ENCODE measurements around the gene PEX10. TPM values are rescaled to one million over a fixed set of nuclear protein-coding genes. Genes with fewer than 3 reads are reported as not detected.

PEX10 gene
- total RNA-seq, 2 donors from 2014 or later = 18.1 to 26.5 TPM

GRCh38 chr1:2427976-2428375, 15.6 kb upstream of the PEX10 start:
- no peak for ATAC-seq
- Histone ChIP-seq H3K27me3 (no peaks in the 10 kb centered on the region), H3K36me3 (replicated peaks in 1 of 2; ENCODE audit: insufficient read depth in 1 of 2, low read depth in 2 of 2) (no peaks in the 10 kb centered on the region), H3K4me1 (no peaks in the 10 kb centered on the region), H3K9me3 (peaks cover 0 to 7% (median 0%) of the 10 kb centered on the region in 3 donors), H3K4me3 (no peak overlapping the region), H3K27ac (no peak overlapping the region)
- intact Hi-C loops (cut with DNase I) = no loop called here
- DNase-seq = no peak
- no peak for TF ChIP-seq CTCF (IDR thresholded peaks at IDR 0.05)
- no peak for TF ChIP-seq POLR2A (IDR thresholded peaks at IDR 0.05)
- WGBS, 2 donors = 73 to 81% methylated on average over 5 to 10 of the region's 10 CpGs

- intact Hi-C loops (cut with DNase I) = no loop called here
- TF ChIP-seq POLR2A (IDR thresholded peaks at IDR 0.05) (no peak), CTCF (IDR thresholded peaks at IDR 0.05) (no peak)
- 60 to 63% methylated on average over 1 to 17 of the region's 18 CpGs for WGBS, 2 donors
- Histone ChIP-seq H3K27ac (no peak overlapping the region), H3K27me3 (no peaks in the 10 kb centered on the region), H3K9me3 (peaks cover 0 to 7% (median 0%) of the 10 kb centered on the region in 3 donors), H3K36me3 (replicated peaks in 1 of 2; ENCODE audit: insufficient read depth in 1 of 2, low read depth in 2 of 2) (no peaks in the 10 kb centered on the region), H3K4me1 (no peaks in the 10 kb centered on the region), H3K4me3 (no peak overlapping the region)
- no peak for ATAC-seq
- DNase-seq = no peak
Observed at GRCh38 chr1:2427051-2427450, 14.7 kb upstream of the PEX10 start.

GRCh38 chr1:2426540-2426939, 14.2 kb upstream of the PEX10 start:
- ATAC-seq (no peak), DNase-seq (no peak)
- H3K27me3 ChIP-seq = no peaks in the 10 kb centered on the region
- H3K36me3 ChIP-seq (replicated peaks in 1 of 2; ENCODE audit: insufficient read depth in 1 of 2, low read depth in 2 of 2) = no peaks in the 10 kb centered on the region
- no peaks in the 10 kb centered on the region for H3K4me1 ChIP-seq
- H3K9me3 ChIP-seq = peaks cover 0 to 7% (median 0%) of the 10 kb centered on the region in 3 donors
- 48 to 60% methylated on average over 2 to 18 of the region's 18 CpGs for WGBS, 2 donors
- intact Hi-C loops (cut with DNase I) = no loop called here
- TF ChIP-seq POLR2A (IDR thresholded peaks at IDR 0.05) (no peak), CTCF (IDR thresholded peaks at IDR 0.05) (no peak)
- H3K27ac ChIP-seq = no peak overlapping the region
- H3K4me3 ChIP-seq = no peak overlapping the region

- Histone ChIP-seq H3K27me3 (no peaks in the 10 kb centered on the region), H3K4me1 (no peaks in the 10 kb centered on the region), H3K36me3 (replicated peaks in 1 of 2; ENCODE audit: insufficient read depth in 1 of 2, low read depth in 2 of 2) (no peaks in the 10 kb centered on the region), H3K27ac (no peak overlapping the region), H3K9me3 (peaks cover 0 to 7% (median 0%) of the 10 kb centered on the region in 3 donors), H3K4me3 (no peak overlapping the region)
- WGBS, 2 donors = 57 to 64% methylated on average over 11 of the region's 11 CpGs
- intact Hi-C loops (cut with DNase I) = no loop called here
- ATAC-seq = no peak
- TF ChIP-seq POLR2A (IDR thresholded peaks at IDR 0.05) (no peak), CTCF (IDR thresholded peaks at IDR 0.05) (no peak)
- DNase-seq = no peak
Observed at GRCh38 chr1:2425892-2426291, 13.5 kb upstream of the PEX10 start.

GRCh38 chr1:2422523-2422922, 10.2 kb upstream of the PEX10 start:
- intact Hi-C loops (cut with DNase I) = no loop called here
- no peak overlapping the region for H3K4me3 ChIP-seq
- peaks cover 0 to 7% (median 0%) of the 10 kb centered on the region in 3 donors for H3K9me3 ChIP-seq
- ATAC-seq (no peak), DNase-seq (no peak)
- H3K36me3 ChIP-seq (replicated peaks in 1 of 2; ENCODE audit: insufficient read depth in 1 of 2, low read depth in 2 of 2) = no peaks in the 10 kb centered on the region
- no peaks in the 10 kb centered on the region for H3K4me1 ChIP-seq
- H3K27me3 ChIP-seq = peaks cover 0 to 8% of the 10 kb centered on the region in 2 donors
- TF ChIP-seq CTCF (IDR thresholded peaks at IDR 0.05) (no peak), POLR2A (IDR thresholded peaks at IDR 0.05) (no peak)
- 66 to 72% methylated on average over 4 of the region's 4 CpGs for WGBS, 2 donors
- H3K27ac ChIP-seq = no peak overlapping the region
